GM12891 (cell line): ENCODE results near the gene HSPB6.
A peak's percentile ranks its signal among the peaks of the same experiment; 100 is the strongest.

ENCODE experiments used
- DNase-seq: peaks from one replicate; pipeline ENCODE4 v3.0.0; 2011; ENCODE audit warnings: low spot score; ENCODE audit not compliant: insufficient read length
- FAIRE-seq: peaks from 2 replicates; lab custom pipeline; 2011; peaks lifted over from hg19 to GRCh38; lab: Jason Lieb, UNC
- PAX5 ChIP-seq: IDR thresholded peaks from 2 replicates; pipeline ENCODE4 v1.6.1; 2011; ENCODE audit warnings: low read length, moderate library complexity, mild to moderate bottlenecking; ENCODE audit not compliant: insufficient read depth, severe bottlenecking
- POLR2A ChIP-seq: IDR thresholded peaks from 2 replicates; pipeline ENCODE4 v1.6.1; 2011; ENCODE audit warnings: low read depth, low read length, control low read depth
- POLR2AphosphoS5 ChIP-seq: IDR thresholded peaks from 2 replicates; pipeline ENCODE4 v1.6.1; 2011; ENCODE audit warnings: low read depth, low read length, control low read depth
- POU2F2 ChIP-seq: IDR thresholded peaks from 2 replicates; pipeline ENCODE4 v1.6.1; 2011; ENCODE audit warnings: low read depth, mild to moderate bottlenecking, control low read depth, low read length, moderate library complexity
- SPI1 ChIP-seq: IDR thresholded peaks from 2 replicates; pipeline ENCODE4 v1.6.1; 2011; ENCODE audit warnings: low read depth, low read length, control low read depth
- TAF1 ChIP-seq: IDR thresholded peaks from 2 replicates; pipeline ENCODE4 v1.6.1; 2011; ENCODE audit warnings: low read depth, low read length, control low read depth

Gene HSPB6

DNA sequence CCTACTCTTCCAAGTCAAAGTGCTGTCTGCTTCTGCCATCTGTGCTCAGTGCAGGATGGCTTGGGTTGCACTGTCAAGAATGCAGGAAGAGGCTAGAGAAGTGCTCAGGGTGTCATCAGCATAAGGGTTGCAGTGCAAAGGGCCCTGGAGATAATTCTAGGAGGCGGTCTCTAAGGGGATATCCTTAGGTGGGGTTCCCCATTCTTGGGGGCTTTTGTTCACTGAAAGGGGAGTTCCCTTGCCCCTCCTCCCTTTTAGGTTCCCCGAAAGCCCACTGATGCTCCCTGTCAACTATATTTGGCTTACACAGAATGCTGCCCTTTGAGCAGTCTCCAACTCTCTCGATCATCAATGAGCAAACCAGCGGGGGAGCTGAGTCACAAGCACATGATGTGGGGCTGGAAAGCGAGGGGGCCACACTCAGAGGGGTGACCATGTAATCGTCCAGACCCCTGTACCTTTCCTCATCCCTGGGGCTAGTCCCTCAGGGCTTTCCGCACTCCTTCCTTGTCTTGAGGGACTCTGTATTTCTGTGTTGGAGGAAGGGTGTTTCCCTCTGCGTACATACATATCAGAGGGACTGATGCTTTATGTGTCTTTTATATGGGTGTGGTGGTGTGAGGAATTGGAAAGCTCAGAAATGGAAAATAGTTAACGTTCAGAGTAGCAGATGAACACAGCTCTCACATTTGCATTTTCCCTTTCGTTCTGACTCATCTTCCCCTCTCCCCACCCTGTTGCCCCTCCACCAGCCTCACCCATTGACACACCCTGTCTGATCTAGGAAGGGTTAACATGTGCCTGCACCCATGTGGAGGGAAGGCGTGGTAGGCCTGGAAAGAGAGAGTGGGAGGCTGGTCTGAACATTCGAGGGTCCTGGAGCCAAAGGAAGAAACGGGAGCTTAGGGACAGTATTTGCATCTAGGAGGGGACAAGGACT is 45.8 kb downstream of the HSPB6 start:
- DNase-seq: peak; percentile 43
- no peak for TF ChIP-seq PAX5
- peak; percentile 53 for TF ChIP-seq SPI1
- peak; percentile 100 for TF ChIP-seq POU2F2
- TF ChIP-seq POLR2A: peak; percentile 51
- TF ChIP-seq TAF1: peak; percentile 29; the same call in 1 of the 2 replicates
- TF ChIP-seq POLR2AphosphoS5: peak; percentile 49; the same call in 1 of the 2 replicates
- peak; percentile 99 for FAIRE-seq

DNA sequence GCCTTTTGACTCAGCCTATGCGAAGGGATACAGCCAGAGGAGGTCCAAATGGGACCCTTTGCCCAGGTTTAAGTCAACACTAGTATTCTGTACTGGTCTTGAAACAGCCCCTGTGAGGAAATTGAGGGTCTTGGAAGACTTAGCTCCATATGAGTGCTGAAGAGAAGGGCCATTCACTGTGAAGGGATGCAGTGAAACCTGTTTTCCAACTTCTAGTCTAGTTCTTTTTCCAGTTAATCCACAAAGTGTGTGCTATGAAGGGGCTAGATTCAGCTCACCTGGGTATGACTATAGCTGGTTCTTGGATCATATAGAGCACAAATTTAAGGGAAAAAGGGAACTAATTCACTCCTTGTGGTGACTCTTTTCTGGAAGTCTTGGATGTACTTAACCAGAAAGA is 48.4 kb downstream of the HSPB6 start:
- TF ChIP-seq PAX5: no peak
- no peak for TF ChIP-seq POLR2A
- no peak for TF ChIP-seq POU2F2
- TF ChIP-seq POLR2AphosphoS5: no peak
- TF ChIP-seq TAF1: no peak
- TF ChIP-seq SPI1: no peak
- no peak for FAIRE-seq
- no peak for DNase-seq
